ENCODE measurements around the gene SMAD1.
"Not testable (repeated sequence)": the region's sequence is repeated elsewhere in the genome, so short reads cannot be mapped to it uniquely, and the experiment has no call there.

SMAD1 gene

GRCh38 chr4:145566086-145566708 is 84.5 kb downstream of the SMAD1 start:
- DNase-seq: no peak

GRCh38 chr4:145566768-145567167 is 85.1 kb downstream of the SMAD1 start:
- no peak for DNase-seq

- DNase-seq: no peak
Observed at GRCh38 chr4:145567516-145567915, 85.9 kb downstream of the SMAD1 start.

- DNase-seq: not testable (repeated sequence)
Observed at GRCh38 chr4:145574546-145574945, 92.9 kb downstream of the SMAD1 start.

GRCh38 chr4:145580906-145581305 is 99.3 kb downstream of the SMAD1 start:
- no peak for DNase-seq

GRCh38 chr4:145583191-145584055 is 101.8 kb downstream of the SMAD1 start:
- no peak for DNase-seq

- DNase-seq: no peak
Observed at GRCh38 chr4:145587088-145587754, 105.6 kb downstream of the SMAD1 start.

- DNase-seq: not testable (repeated sequence)
Observed at GRCh38 chr4:145589381-145589780, 107.7 kb downstream of the SMAD1 start.

- DNase-seq: no peak
Observed at GRCh38 chr4:145589916-145590702, 108.5 kb downstream of the SMAD1 start.

GRCh38 chr4:145602129-145602760 is 120.6 kb downstream of the SMAD1 start:
- no peak for DNase-seq

- no peak for DNase-seq
Observed at GRCh38 chr4:145605941-145606340, 124.3 kb downstream of the SMAD1 start.

All from NCI-H510A treated with DMSO at 0.1 percent for 48 hours (cell line).